Measurements from ENCODE around the gene GABRR3. TPM values are rescaled to one million over a fixed set of nuclear protein-coding genes. Genes with fewer than 3 reads are reported as not detected.

GABRR3 gene
- total RNA-seq, 1 donor = not detected

GRCh38 chr3:97948351-97949109 is 86.6 kb downstream of the GABRR3 start:
- DNase-seq (ENCODE audit: low read depth) = no peak
- TF ChIP-seq CTCF (IDR thresholded peaks at IDR 0.05; ENCODE audit: insufficient read depth, low read length) = no peak
- no peak overlapping the region for H3K4me3 ChIP-seq (ENCODE audit: low read depth, low read length)

- DNase-seq (ENCODE audit: low read depth) = no peak
- no peak for TF ChIP-seq CTCF (IDR thresholded peaks at IDR 0.05; ENCODE audit: insufficient read depth, low read length)
- no peak overlapping the region for H3K4me3 ChIP-seq (ENCODE audit: low read depth, low read length)
These were observed 92.1 kb downstream of the GABRR3 start for GRCh38 chr3:97942801-97943546.

GRCh38 chr3:97940034-97940433 is 95.1 kb downstream of the GABRR3 start:
- no peak for TF ChIP-seq CTCF (IDR thresholded peaks at IDR 0.05; ENCODE audit: insufficient read depth, low read length)
- no peak for DNase-seq (ENCODE audit: low read depth)
- H3K4me3 ChIP-seq (ENCODE audit: low read depth, low read length) = no peak overlapping the region

- DNase-seq (ENCODE audit: low read depth) = no peak
- no peak overlapping the region for H3K4me3 ChIP-seq (ENCODE audit: low read depth, low read length)
- TF ChIP-seq CTCF (IDR thresholded peaks at IDR 0.05; ENCODE audit: insufficient read depth, low read length) = no peak
These were observed 95.7 kb downstream of the GABRR3 start for GRCh38 chr3:97939401-97939800.

- no peak for TF ChIP-seq CTCF (IDR thresholded peaks at IDR 0.05; ENCODE audit: insufficient read depth, low read length)
- peak; percentile 58 for DNase-seq (ENCODE audit: low read depth)
- no peak overlapping the region for H3K4me3 ChIP-seq (ENCODE audit: low read depth, low read length)
These were observed 96.7 kb downstream of the GABRR3 start for GRCh38 chr3:97938444-97938843.

GRCh38 chr3:97937205-97937604 is 97.9 kb downstream of the GABRR3 start:
- no peak for DNase-seq (ENCODE audit: low read depth)
- TF ChIP-seq CTCF (IDR thresholded peaks at IDR 0.05; ENCODE audit: insufficient read depth, low read length) = no peak
- H3K4me3 ChIP-seq (ENCODE audit: low read depth, low read length) = no peak overlapping the region

Data from fibroblast of the aortic adventitia (primary cell).